Measurements from ENCODE around the gene PPP1R1B. TPM values are rescaled to one million over a fixed set of nuclear protein-coding genes. Genes with fewer than 3 reads are reported as not detected.
"Not testable (repeated sequence)": the region's sequence is repeated elsewhere in the genome, so short reads cannot be mapped to it uniquely, and the experiment has no call there.

Gene PPP1R1B
- total RNA-seq, 1 donor: not detected

DNA sequence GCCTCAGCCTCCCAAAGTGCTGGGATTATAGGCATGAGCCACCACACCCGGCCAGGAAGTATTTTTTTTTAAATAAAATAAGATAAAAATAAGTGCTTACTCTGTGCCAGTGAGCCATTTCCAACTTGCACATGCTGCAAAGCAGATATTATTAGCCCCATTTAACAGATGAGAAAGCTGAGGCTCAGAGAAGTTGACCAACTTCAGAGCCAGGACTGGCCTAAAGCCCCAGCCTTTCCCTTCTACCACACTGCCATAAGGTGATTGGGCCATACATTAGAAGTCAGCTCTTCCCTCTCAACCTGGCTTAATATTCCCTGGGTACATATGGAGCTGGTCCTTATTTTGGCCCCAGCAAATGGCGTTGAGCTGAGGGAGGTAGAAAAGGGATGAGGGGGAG lies 44.1 kb upstream of the PPP1R1B start:
- DNase-seq (ENCODE audit: low read depth): no peak
- TF ChIP-seq, protein P1, sequence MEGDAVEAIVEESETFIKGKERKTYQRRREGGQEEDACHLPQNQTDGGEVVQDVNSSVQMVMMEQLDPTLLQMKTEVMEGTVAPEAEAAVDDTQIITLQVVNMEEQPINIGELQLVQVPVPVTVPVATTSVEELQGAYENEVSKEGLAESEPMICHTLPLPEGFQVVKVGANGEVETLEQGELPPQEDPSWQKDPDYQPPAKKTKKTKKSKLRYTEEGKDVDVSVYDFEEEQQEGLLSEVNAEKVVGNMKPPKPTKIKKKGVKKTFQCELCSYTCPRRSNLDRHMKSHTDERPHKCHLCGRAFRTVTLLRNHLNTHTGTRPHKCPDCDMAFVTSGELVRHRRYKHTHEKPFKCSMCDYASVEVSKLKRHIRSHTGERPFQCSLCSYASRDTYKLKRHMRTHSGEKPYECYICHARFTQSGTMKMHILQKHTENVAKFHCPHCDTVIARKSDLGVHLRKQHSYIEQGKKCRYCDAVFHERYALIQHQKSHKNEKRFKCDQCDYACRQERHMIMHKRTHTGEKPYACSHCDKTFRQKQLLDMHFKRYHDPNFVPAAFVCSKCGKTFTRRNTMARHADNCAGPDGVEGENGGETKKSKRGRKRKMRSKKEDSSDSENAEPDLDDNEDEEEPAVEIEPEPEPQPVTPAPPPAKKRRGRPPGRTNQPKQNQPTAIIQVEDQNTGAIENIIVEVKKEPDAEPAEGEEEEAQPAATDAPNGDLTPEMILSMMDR (IDR thresholded peaks at IDR 0.05; ENCODE audit: insufficient read depth, low read depth, low read length): no peak
- no peak overlapping the region for H3K4me3 ChIP-seq (ENCODE audit: low read depth, low read length)

DNA sequence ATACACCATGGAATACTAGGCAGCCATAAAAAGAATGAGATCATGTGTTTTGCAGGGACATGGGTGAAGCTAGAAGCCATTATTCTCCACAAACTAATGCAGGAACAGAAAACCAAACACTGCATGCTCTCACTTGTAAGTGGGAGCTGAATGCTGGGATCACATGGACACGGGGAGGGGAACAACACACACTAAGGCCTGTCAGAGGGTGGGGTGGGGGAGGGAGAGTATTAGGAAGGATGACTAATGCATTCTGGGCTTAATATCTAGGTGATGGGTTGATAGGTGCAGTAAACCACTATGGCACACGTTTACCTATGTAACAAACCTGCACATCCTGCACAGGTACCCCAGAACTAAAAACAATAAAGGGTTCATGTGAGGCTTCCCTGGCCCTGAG lies 36.6 kb upstream of the PPP1R1B start:
- not testable (repeated sequence) for DNase-seq (ENCODE audit: low read depth); H3K4me3 ChIP-seq (ENCODE audit: low read depth, low read length)

GRCh38 chr17:39591958-39592954 lies 34.5 kb upstream of the PPP1R1B start:
- peak; percentile 61 for DNase-seq (ENCODE audit: low read depth)
- TF ChIP-seq, protein P1 (IDR thresholded peaks at IDR 0.05; ENCODE audit: insufficient read depth, low read depth, low read length): no peak
- no peak overlapping the region for H3K4me3 ChIP-seq (ENCODE audit: low read depth, low read length)

DNA sequence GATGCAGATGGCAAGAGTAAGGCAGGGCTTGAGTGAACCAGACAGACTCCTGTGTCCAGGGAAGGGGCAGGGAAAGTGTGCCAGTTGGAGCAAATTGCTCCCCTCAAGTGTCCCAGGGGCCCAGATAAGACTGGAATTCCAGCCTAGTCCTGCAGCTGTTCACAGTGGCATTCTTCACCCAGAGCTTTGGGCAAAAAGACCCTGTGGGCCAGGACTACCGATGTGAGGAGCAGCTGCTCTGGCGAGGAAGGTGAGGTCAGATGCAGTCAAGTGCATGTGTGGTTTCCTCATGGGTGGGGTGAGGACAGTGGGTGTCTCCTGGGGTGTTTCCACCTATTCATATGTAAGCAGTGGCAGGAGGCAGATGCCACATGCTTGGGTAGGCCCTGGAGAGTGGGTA lies 33.4 kb upstream of the PPP1R1B start:
- no peak for DNase-seq (ENCODE audit: low read depth)
- no peak overlapping the region for H3K4me3 ChIP-seq (ENCODE audit: low read depth, low read length)
- TF ChIP-seq, protein P1 (IDR thresholded peaks at IDR 0.05; ENCODE audit: insufficient read depth, low read depth, low read length): no peak

GRCh38 chr17:39595294-39595693 lies 31.5 kb upstream of the PPP1R1B start:
- DNase-seq (ENCODE audit: low read depth): no peak
- TF ChIP-seq, protein P1 (IDR thresholded peaks at IDR 0.05; ENCODE audit: insufficient read depth, low read depth, low read length): no peak
- H3K4me3 ChIP-seq (ENCODE audit: low read depth, low read length): no peak overlapping the region

- H3K4me3 ChIP-seq (ENCODE audit: low read depth, low read length): no peak overlapping the region
- TF ChIP-seq, protein P1 (IDR thresholded peaks at IDR 0.05; ENCODE audit: insufficient read depth, low read depth, low read length): no peak
- no peak for DNase-seq (ENCODE audit: low read depth)
Observed at GRCh38 chr17:39595928-39596510, 30.7 kb upstream of the PPP1R1B start.

- TF ChIP-seq, protein P1 (IDR thresholded peaks at IDR 0.05; ENCODE audit: insufficient read depth, low read depth, low read length): no peak
- DNase-seq (ENCODE audit: low read depth): no peak
- no peak overlapping the region for H3K4me3 ChIP-seq (ENCODE audit: low read depth, low read length)
Observed at GRCh38 chr17:39596543-39597267, 30.0 kb upstream of the PPP1R1B start.

All from fibroblast of villous mesenchyme (primary cell).